Measurements from ENCODE around the gene NIT2. TPM values are rescaled to one million over a fixed set of nuclear protein-coding genes. Genes with fewer than 3 reads are reported as not detected.

Gene NIT2
- total and polyA plus RNA-seq, 12 donors: 16.8 to 84.5 (median 39.7) TPM

DNA sequence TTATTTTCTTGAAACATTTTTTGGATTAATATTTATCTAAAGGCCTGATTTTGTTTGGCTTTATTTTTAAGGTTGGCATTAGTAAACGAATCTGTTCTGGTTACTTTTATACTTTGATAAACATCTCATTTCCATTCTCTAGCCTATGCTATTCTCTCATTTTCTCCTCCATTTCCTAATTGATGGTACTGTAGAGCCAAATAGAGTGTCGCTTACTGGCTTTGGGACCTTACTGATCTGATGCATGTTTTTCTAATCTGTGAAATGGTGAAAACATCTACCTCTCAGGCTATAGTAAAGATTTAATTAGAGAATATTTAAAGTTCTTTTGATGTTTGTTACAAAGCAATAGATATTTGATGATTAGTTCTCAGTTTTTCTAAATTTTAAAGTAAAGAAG is 68.3 kb downstream of the NIT2 start:
- Histone ChIP-seq H3K27ac (no peak overlapping the region), H3K4me3 (peak overlapping the region in 1 of 4 donors; percentile 94), H3K27me3 (no peaks in the 10 kb centered on the region), H3K9me3 (replicated peaks in 1 of 3) (peaks cover 0 to 5% (median 0%) of the 10 kb centered on the region in 3 donors), H3K36me3 (replicated peaks in 1 of 2) (no peaks in the 10 kb centered on the region), H3K4me1 (replicated peaks in 1 of 2) (peaks cover 28 to 41% of the 10 kb centered on the region in 2 donors)
- intact Hi-C loops (cut with DNase I): no loop called here
- WGBS, 4 donors: 44 to 61% (median 48%) methylated on average over 2 of the region's 2 CpGs
- TF ChIP-seq POLR2A (IDR thresholded peaks at IDR 0.05): no peak
- no peak for DNase-seq

DNA sequence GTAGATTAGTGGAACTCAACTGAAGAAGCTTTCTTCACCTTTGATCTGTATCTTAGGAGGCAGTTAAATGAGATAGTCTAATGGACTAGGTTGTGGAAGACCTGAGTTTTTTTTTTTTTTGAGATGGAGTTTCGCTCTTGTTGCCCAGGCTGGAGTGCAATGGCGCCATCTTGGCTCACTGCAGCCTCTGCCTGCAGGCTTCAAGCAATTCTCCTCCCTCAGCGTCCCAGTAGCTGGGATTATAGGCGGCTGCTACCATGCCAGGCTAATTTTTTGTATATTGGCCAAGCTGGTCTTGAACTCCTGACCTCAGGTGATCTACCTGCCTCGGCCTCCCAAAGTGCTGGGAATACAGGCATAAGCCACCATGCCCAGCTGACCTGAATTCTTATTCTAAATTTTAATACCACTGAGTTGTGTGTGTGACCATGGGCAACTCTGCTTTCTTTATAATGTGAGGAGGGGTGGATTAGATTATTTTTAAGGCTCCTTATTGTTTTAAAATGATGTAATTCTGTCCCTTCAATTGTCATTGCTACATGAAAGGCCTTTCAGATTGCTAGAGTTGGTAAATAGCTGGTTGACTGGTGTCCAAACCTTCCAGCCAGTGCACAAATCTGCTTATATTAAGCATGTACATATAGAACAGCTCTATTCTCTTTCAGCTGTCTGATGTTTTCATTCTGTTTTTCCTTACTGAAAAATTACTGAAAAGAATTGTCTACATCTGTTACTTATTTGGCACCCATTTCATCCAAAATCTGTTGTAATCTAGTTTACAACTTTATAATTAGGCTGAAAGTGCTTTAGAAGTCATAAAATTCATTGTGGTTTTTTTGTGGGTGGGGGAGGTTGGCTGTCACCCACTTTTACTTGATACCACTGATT is 69.0 kb downstream of the NIT2 start:
- Histone ChIP-seq H3K4me1 (replicated peaks in 1 of 2) (peaks cover 24 to 35% of the 10 kb centered on the region in 2 donors), H3K36me3 (replicated peaks in 1 of 2) (no peaks in the 10 kb centered on the region), H3K4me3 (peak overlapping the region in 1 of 4 donors; percentile 94), H3K27me3 (no peaks in the 10 kb centered on the region), H3K9me3 (replicated peaks in 1 of 3) (peaks cover 0 to 5% (median 0%) of the 10 kb centered on the region in 3 donors), H3K27ac (no peak overlapping the region)
- DNase-seq: no peak
- TF ChIP-seq, protein P1, sequence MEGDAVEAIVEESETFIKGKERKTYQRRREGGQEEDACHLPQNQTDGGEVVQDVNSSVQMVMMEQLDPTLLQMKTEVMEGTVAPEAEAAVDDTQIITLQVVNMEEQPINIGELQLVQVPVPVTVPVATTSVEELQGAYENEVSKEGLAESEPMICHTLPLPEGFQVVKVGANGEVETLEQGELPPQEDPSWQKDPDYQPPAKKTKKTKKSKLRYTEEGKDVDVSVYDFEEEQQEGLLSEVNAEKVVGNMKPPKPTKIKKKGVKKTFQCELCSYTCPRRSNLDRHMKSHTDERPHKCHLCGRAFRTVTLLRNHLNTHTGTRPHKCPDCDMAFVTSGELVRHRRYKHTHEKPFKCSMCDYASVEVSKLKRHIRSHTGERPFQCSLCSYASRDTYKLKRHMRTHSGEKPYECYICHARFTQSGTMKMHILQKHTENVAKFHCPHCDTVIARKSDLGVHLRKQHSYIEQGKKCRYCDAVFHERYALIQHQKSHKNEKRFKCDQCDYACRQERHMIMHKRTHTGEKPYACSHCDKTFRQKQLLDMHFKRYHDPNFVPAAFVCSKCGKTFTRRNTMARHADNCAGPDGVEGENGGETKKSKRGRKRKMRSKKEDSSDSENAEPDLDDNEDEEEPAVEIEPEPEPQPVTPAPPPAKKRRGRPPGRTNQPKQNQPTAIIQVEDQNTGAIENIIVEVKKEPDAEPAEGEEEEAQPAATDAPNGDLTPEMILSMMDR (IDR thresholded peaks at IDR 0.05): no peak
- TF ChIP-seq POLR2A (IDR thresholded peaks at IDR 0.05): no peak
- 62 to 75% (median 66%) methylated on average over 5 of the region's 5 CpGs for WGBS, 4 donors
- intact Hi-C loops (cut with DNase I): no loop called here

DNA sequence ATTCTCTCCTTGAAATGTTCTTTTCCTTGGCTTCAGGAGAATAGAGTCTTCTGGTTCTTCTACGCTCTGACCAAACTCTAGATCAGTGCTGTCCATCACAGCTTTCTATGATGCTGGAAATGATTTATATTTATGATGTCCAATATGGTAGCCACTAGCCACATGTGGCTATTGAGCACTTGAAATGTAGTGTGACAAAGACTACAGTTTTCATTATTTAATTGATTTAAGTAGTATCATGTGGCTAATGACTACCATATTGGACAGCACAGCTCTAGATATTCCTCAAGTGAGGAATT is 69.6 kb downstream of the NIT2 start:
- Histone ChIP-seq H3K4me3 (peak overlapping the region in 1 of 4 donors; percentile 94), H3K4me1 (replicated peaks in 1 of 2) (peaks cover 18 to 29% of the 10 kb centered on the region in 2 donors), H3K27me3 (no peaks in the 10 kb centered on the region), H3K9me3 (replicated peaks in 1 of 3) (peaks cover 0 to 5% (median 0%) of the 10 kb centered on the region in 3 donors), H3K36me3 (replicated peaks in 1 of 2) (no peaks in the 10 kb centered on the region), H3K27ac (no peak overlapping the region)
- intact Hi-C loops (cut with DNase I): no loop called here
- 91 to 100% (median 98%) methylated on average over 1 of the region's 1 CpG for WGBS, 4 donors
- TF ChIP-seq, protein P1 (IDR thresholded peaks at IDR 0.05): no peak
- TF ChIP-seq POLR2A (IDR thresholded peaks at IDR 0.05): no peak
- DNase-seq: no peak

DNA sequence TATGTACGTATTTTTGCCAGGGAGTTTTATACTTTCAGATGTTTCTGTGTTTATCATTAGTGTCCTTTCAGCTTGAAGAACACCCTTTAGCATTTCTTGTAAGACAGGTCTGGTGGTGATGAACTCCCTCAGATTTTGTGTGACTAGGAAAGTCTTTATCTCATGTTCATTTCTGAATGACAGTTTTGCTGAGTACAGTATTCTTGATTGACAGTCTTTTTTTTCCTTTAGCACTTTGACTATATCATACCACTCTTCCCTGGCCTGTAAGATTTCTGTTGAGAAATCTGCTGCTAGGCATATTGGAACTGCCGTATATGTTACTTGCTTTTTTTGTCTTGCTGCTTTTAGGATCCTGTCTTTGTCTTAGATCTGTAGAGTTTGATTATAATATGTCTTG is 72.6 kb downstream of the NIT2 start:
- intact Hi-C loops (cut with DNase I): no loop called here
- TF ChIP-seq POLR2A (IDR thresholded peaks at IDR 0.05): no peak
- TF ChIP-seq, protein P1 (IDR thresholded peaks at IDR 0.05): no peak
- no peaks in the 10 kb centered on the region for H3K36me3 ChIP-seq (replicated peaks in 1 of 2)
- H3K9me3 ChIP-seq (replicated peaks in 1 of 3): peaks cover 0 to 5% (median 0%) of the 10 kb centered on the region in 3 donors
- H3K4me3 ChIP-seq: no peak overlapping the region
- no peak overlapping the region for H3K27ac ChIP-seq
- H3K27me3 ChIP-seq: no peaks in the 10 kb centered on the region
- H3K4me1 ChIP-seq (replicated peaks in 1 of 2): peaks cover 10 to 18% of the 10 kb centered on the region in 2 donors
- 72 to 97% (median 76%) methylated on average over 2 of the region's 2 CpGs for WGBS, 4 donors
- DNase-seq: no peak

All from adrenal gland (tissue), 12 donors.